Activated gamma-delta T cell treated with anti-CD3 and anti-CD28 coated beads, Interleukin-2, amount 50 U/mL, for 16 hours (primary cell): ENCODE results near the gene GCK.
A peak's percentile ranks its signal among the peaks of the same experiment; 100 is the strongest.
"Not testable (repeated sequence)": the region's sequence is repeated elsewhere in the genome, so short reads cannot be mapped to it uniquely, and the experiment has no call there.

ENCODE experiments used
- DNase-seq: peaks from one replicate; pipeline ENCODE4 v3.0.0-alpha.2; 2020; ENCODE audit warnings: low read depth

GCK gene

GRCh38 chr7:44141221-44141850, 47.9 kb downstream of the GCK start, which contains the start of gene MYL7:
TSS of gene MYL7 (minus strand) at chr7:44141332. CDS start at chr7:44141305, 27 bp downstream.
- DNase-seq: no peak

GRCh38 chr7:44140341-44140740, 48.9 kb downstream of the GCK start:
- no peak for DNase-seq

GRCh38 chr7:44139311-44140010, 49.8 kb downstream of the GCK start:
- DNase-seq: no peak

GRCh38 chr7:44138698-44139097, 50.5 kb downstream of the GCK start:
- DNase-seq: no peak

- no peak for DNase-seq
Measured at GRCh38 chr7:44136731-44137130, 52.5 kb downstream of the GCK start.

GRCh38 chr7:44134943-44135628, 54.2 kb downstream of the GCK start:
- DNase-seq: no peak

GRCh38 chr7:44133295-44133694, 55.9 kb downstream of the GCK start:
- DNase-seq: no peak

GRCh38 chr7:44132039-44132438, 57.2 kb downstream of the GCK start:
- DNase-seq: no peak

- no peak for DNase-seq
Measured at GRCh38 chr7:44131173-44132029, 57.8 kb downstream of the GCK start.

- DNase-seq: no peak
Measured at GRCh38 chr7:44128721-44129582, 60.3 kb downstream of the GCK start.

- no peak for DNase-seq
Measured at GRCh38 chr7:44127161-44127560, 62.1 kb downstream of the GCK start.

GRCh38 chr7:44126574-44126973, 62.7 kb downstream of the GCK start:
- DNase-seq: not testable (repeated sequence)

- DNase-seq: no peak
Measured at GRCh38 chr7:44124822-44125202, 64.4 kb downstream of the GCK start.

GRCh38 chr7:44123190-44124003, 65.8 kb downstream of the GCK start, which contains the start of gene POLD2:
TSS of gene POLD2 (minus strand) at chr7:44123548. CDS start at chr7:44122053, 1,495 bp downstream.
- DNase-seq: peak; percentile 97

GRCh38 chr7:44122529-44122928, 66.7 kb downstream of the GCK start:
- no peak for DNase-seq

- no peak for DNase-seq
Measured at GRCh38 chr7:44121761-44122420, 67.3 kb downstream of the GCK start.

GRCh38 chr7:44120395-44120794, 68.8 kb downstream of the GCK start:
- DNase-seq: no peak

- no peak for DNase-seq
Measured at GRCh38 chr7:44119829-44120380, 69.3 kb downstream of the GCK start.

- no peak for DNase-seq
Measured at GRCh38 chr7:44117801-44118429, 71.3 kb downstream of the GCK start.
